Fibroblast of lung (primary cell): ENCODE measurements around the gene BLCAP. TPM values are rescaled to one million over a fixed set of nuclear protein-coding genes. Genes with fewer than 3 reads are reported as not detected.
"Not testable (repeated sequence)": the region's sequence is repeated elsewhere in the genome, so short reads cannot be mapped to it uniquely, and the experiment has no call there.

Source experiments
- DNase-seq, 2 donors: peaks; one replicate each; pipeline versions ENCODE4 v3.0.0 to v3.0.0-alpha.2; 2010; ENCODE audit warnings: low read depth in 2 of 2
- H2AFZ ChIP-seq: 2 replicates; pipeline ENCODE4 v1.5.1; 2012; ENCODE audit warnings: low read length, control low read depth, inconsistent platforms
- H3K27ac ChIP-seq: 2 replicates; pipeline ENCODE4 v1.5.1; 2011; ENCODE audit warnings: low read length, control low read depth; ENCODE audit not compliant: insufficient read depth
- H3K27me3 ChIP-seq: 2 replicates; pipeline ENCODE4 v1.5.1; 2011; ENCODE audit warnings: mild to moderate bottlenecking, low read length; ENCODE audit not compliant: control insufficient read depth, insufficient read depth
- H3K36me3 ChIP-seq: 2 replicates; pipeline ENCODE4 v1.5.1; 2011; ENCODE audit warnings: low read length; ENCODE audit not compliant: control insufficient read depth, insufficient read depth
- H3K4me1 ChIP-seq: 2 replicates; pipeline ENCODE4 v1.5.1; 2011; ENCODE audit warnings: low read length; ENCODE audit not compliant: control insufficient read depth, insufficient read depth; ENCODE audit errors: extremely low read depth
- H3K4me2 ChIP-seq: 2 replicates; pipeline ENCODE4 v1.5.1; 2011; ENCODE audit warnings: low read length, control low read depth; ENCODE audit not compliant: insufficient read depth; ENCODE audit errors: extremely low read depth
- H3K4me3 ChIP-seq, 4 experiments: fragments of 200-600 bp in 1 of 4; sonication (generic) in 1 of 4; replicated peaks in 1 of 4; 2 replicates each; pipeline ENCODE4 v1.5.1; 2011 to 2016; ENCODE audit warnings: low read length in 4 of 4, low read depth in 3 of 4, mild to moderate bottlenecking in 3 of 4, control low read depth in 2 of 4, inconsistent platforms in 1 of 4, mixed read lengths in 1 of 4; ENCODE audit not compliant: insufficient read depth in 1 of 4; ENCODE audit errors: control extremely low read depth in 1 of 4
- H3K79me2 ChIP-seq: 2 replicates; pipeline ENCODE4 v1.5.1; 2012; ENCODE audit warnings: mild to moderate bottlenecking, low read length, inconsistent platforms; ENCODE audit not compliant: control insufficient read depth, insufficient read depth
- H3K9ac ChIP-seq: 2 replicates; pipeline ENCODE4 v1.5.1; 2011; ENCODE audit warnings: mild to moderate bottlenecking, low read length, control low read depth; ENCODE audit not compliant: insufficient read depth
- H3K9me3 ChIP-seq: 2 replicates; pipeline ENCODE4 v1.5.1; 2012; ENCODE audit warnings: low read depth, low read length; ENCODE audit not compliant: control insufficient read depth, insufficient read depth
- H4K20me1 ChIP-seq: 2 replicates; pipeline ENCODE4 v1.5.1; 2011; ENCODE audit warnings: low read length; ENCODE audit not compliant: control insufficient read depth, insufficient read depth; ENCODE audit errors: extremely low read depth
- CTCF ChIP-seq, 2 donors: IDR thresholded peaks in 1 of 2; conservative IDR thresholded peaks in 1 of 2; 1 replicate in 1 of 2; 2 replicates in 1 of 2; pipeline ENCODE4 v1.5.1; 2011 to 2012; ENCODE audit warnings: low read length in 2 of 2, control low read depth in 1 of 2, inconsistent platforms in 1 of 2, low read depth in 1 of 2, mild to moderate bottlenecking in 1 of 2
- EZH2 ChIP-seq: IDR thresholded peaks from 2 replicates; pipeline ENCODE4 v1.5.1; 2012; ENCODE audit warnings: low read length, control low read depth, mild to moderate bottlenecking; ENCODE audit errors: missing control alignments
- polyA plus RNA-seq, 2 donors: library from polyadenylated mRNA; depleted of rRNA in 1 of 2; stranded (reverse) in 1 of 2; unstranded in 1 of 2; fragments of >200 nt; gene quantifications; 2 replicates each; pipeline ENCODE4 v1.2.1, GENCODE V29; 2011 to 2012; ENCODE audit warnings: missing spikeins in 1 of 2
- total RNA-seq: library from RNA; depleted of rRNA; stranded (reverse); fragments of >200 nt; gene quantifications from 2 replicates; pipeline ENCODE4 v1.2.1, GENCODE V29; 2014

The BLCAP gene
- total and polyA plus RNA-seq, 2 donors (not counting 1 experiment from before 2014, with no cell fraction given) = 31.0 to 83.1 TPM

- Histone ChIP-seq H2AFZ (no peak overlapping the region), H4K20me1 (no peaks in the 10 kb centered on the region), H3K4me1 (no peaks in the 10 kb centered on the region), H3K9ac (no peak overlapping the region), H3K4me2 (no peak overlapping the region), H3K79me2 (no peaks in the 10 kb centered on the region), H3K27me3 (no peaks in the 10 kb centered on the region), H3K4me3 (no peak overlapping the region), H3K36me3 (no peaks in the 10 kb centered on the region), H3K27ac (no peak overlapping the region), H3K9me3 (no peaks in the 10 kb centered on the region)
- TF ChIP-seq EZH2 (no peak), CTCF (conservative IDR thresholded peaks at IDR 0.05 in 1 of 2, IDR thresholded peaks at IDR 0.05 in 1 of 2; ENCODE audit: low read depth in 1 of 2, low read length in 2 of 2) (no peak)
- DNase-seq = peak in 1 of 2 donors; percentile 51
Observed at GRCh38 chr20:37552415-37552814, 24.7 kb upstream of the BLCAP start.

- not testable (repeated sequence) for H3K4me3 ChIP-seq, H3K27me3 ChIP-seq, H3K4me1 ChIP-seq, H3K36me3 ChIP-seq, H3K27ac ChIP-seq, DNase-seq, H3K9me3 ChIP-seq, H3K4me2 ChIP-seq, H2AFZ ChIP-seq, H4K20me1 ChIP-seq, H3K9ac ChIP-seq, H3K79me2 ChIP-seq
Observed at GRCh38 chr20:37551660-37552059, 24.0 kb upstream of the BLCAP start.

GRCh38 chr20:37550101-37550920, 22.6 kb upstream of the BLCAP start:
- not testable (repeated sequence) for H2AFZ ChIP-seq, H3K9me3 ChIP-seq, H3K27ac ChIP-seq, H3K4me1 ChIP-seq, H3K79me2 ChIP-seq, H3K4me2 ChIP-seq, H3K4me3 ChIP-seq, DNase-seq, H3K9ac ChIP-seq, H3K27me3 ChIP-seq, H4K20me1 ChIP-seq, H3K36me3 ChIP-seq

GRCh38 chr20:37547912-37548311, 20.2 kb upstream of the BLCAP start:
- Histone ChIP-seq H3K9me3 (no peaks in the 10 kb centered on the region), H3K4me1 (no peaks in the 10 kb centered on the region), H3K9ac (no peak overlapping the region), H3K36me3 (no peaks in the 10 kb centered on the region), H3K27ac (no peak overlapping the region), H3K27me3 (peaks cover 10% of the 10 kb centered on the region), H2AFZ (no peak overlapping the region), H4K20me1 (no peaks in the 10 kb centered on the region), H3K79me2 (no peaks in the 10 kb centered on the region), H3K4me2 (no peak overlapping the region), H3K4me3 (no peak overlapping the region)
- DNase-seq = no peak
- TF ChIP-seq CTCF (conservative IDR thresholded peaks at IDR 0.05 in 1 of 2, IDR thresholded peaks at IDR 0.05 in 1 of 2; ENCODE audit: low read depth in 1 of 2, low read length in 2 of 2) (no peak), EZH2 (no peak)
